GM18868 (cell line): ENCODE measurements around the gene DAGLA.

ENCODE experiments used
- ATAC-seq: cut with Tn5 transposase; IDR thresholded peaks from one replicate; pipeline ENCODE4 v1.9.1; 2021; ENCODE audit warnings: mild to moderate bottlenecking, moderate library complexity; ENCODE audit not compliant: unreplicated experiment

Gene DAGLA

DNA sequence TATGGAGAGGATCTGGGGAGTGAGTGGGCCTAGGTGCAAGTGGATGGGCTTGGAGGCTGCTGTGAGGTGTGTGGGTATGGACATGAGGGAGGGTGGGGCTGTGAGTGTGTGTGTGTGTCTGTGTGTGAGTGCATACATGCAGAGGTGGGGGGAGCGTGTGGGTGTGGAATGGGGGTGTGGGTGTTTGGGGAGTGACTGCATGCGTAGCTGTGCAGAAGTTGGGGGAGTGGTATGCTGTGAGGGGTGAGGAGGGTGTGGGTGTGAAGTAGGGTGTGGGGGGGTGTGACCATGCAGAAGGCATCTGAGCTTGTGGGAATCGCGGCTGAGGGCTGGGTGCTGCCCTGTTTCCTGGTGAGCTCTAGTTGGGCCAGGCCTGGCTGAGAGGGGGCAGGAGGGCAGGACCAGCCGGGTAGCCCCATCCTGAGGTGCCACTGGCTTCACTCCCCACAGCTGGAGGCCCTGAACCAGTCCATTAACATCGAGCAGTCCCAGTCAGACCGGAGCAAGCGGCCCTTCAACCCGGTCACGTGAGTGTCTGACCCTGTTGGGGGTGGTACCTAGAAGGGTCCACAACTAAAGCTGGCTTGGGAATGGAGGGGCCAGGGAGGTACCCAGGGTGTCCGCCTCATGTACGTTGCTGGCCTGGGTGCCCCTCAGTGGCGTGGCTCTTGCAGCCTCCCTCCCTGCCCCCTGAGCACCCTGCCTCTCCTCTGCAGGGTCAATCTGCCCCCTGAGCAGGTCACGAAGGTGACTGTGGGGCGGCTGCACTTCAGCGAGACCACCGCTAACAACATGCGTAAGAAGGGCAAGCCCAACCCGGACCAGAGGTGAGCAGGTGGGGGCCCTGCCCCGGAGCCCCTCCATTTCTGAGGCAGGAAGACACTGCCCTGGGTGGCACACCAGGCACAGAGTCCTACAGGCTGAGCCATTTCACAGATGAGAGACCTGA, 95.7 kb downstream of the DAGLA start:
- no peak for ATAC-seq

DNA sequence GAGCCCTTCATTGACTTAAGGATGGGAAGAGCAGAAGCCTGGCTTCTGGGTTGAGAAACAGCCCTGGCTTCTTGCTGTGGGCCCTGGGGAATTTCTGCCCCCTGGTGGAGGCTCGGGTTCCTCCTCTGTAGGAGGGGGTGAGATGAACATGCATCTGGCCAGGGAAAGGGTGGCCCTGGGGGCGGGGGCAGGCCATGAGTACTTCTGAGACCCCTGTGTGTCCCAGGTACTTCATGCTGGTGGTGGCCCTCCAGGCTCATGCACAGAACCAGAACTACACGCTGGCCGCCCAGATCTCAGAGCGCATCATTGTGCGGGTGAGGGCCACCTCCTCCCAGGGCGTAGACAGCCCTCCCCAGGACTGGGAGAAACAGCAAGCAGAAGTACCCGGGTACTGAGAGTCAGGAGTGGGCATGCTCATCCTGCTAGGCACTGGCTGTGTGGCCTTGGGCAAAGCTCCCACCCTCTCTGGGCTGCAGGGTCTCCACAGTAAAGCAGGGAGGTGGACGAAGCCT, 96.4 kb downstream of the DAGLA start:
- ATAC-seq = peak; percentile 67

DNA sequence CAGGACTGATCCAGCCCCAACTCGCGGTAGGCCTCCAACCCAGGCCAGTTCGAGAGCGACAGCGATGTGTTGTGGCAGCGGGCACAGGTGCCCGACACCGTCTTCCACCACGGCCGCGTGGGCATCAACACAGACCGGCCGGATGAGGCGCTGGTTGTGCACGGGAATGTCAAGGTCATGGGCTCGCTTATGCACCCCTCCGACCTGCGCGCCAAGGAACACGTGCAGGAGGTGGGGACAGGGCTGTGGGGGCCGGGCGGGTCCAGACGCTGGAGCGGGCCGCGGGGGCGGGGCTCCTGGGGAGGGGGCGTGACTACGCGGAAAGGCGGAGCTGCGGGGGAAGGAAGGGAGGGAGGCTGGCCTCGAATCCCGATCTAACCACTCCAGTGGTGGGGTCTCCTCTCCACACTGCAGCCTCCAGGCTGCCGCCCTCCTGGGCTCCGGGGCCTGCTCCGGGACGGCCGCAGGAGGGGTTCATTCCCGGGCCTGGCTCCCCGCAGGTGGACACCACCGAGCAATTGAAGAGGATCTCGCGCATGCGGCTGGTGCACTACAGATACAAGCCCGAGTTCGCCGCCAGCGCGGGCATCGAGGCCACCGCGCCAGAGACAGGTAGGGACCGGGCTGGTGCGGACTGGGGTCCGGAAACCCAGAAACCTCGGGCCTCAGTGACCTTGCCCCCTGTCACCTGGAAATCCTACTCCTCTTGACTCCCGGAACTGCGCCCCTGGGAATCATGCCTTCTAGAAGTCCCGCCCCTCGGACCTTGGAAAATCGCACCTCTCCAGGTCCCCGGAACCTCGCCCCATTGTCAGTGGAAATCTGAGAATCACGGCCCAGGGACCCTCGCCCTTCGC, 97.3 kb downstream of the DAGLA start:
- no peak for ATAC-seq

- no peak for ATAC-seq
These were observed 98.2 kb downstream of the DAGLA start for GRCh38 chr11:61778357-61778886.

DNA sequence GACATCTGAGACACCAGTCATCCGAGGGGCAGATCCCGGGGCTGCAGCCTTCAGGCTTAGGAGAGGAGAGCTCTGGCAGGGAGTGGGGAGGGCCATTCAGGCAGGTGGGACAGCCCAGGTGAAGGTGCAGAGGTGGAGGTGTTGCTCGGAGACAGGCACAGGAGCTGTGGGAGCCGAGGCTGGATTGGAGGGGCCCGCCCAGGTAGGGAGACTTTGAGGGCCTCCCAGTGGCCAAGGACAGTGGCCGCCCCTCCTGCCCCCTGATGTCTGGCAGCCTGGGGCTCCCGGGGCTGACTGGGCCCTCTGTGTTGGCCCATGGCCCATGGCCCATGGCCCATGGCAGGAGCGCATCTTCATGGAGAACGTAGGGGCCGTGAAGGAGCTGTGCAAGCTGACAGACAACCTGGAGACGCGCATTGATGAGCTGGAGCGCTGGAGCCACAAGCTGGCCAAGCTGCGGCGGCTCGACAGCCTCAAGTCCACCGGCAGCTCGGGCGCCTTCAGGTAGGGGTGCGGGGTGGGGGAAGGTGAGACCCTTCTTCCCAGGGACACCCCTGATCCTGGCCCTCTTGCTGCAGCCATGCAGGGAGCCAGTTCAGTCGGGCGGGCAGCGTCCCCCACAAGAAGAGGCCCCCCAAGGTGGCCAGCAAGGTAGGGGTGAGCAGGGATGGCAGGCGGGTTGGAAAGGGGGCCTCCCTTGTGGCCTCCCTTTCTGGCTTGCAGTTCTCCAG, 98.9 kb downstream of the DAGLA start:
- ATAC-seq = no peak

DNA sequence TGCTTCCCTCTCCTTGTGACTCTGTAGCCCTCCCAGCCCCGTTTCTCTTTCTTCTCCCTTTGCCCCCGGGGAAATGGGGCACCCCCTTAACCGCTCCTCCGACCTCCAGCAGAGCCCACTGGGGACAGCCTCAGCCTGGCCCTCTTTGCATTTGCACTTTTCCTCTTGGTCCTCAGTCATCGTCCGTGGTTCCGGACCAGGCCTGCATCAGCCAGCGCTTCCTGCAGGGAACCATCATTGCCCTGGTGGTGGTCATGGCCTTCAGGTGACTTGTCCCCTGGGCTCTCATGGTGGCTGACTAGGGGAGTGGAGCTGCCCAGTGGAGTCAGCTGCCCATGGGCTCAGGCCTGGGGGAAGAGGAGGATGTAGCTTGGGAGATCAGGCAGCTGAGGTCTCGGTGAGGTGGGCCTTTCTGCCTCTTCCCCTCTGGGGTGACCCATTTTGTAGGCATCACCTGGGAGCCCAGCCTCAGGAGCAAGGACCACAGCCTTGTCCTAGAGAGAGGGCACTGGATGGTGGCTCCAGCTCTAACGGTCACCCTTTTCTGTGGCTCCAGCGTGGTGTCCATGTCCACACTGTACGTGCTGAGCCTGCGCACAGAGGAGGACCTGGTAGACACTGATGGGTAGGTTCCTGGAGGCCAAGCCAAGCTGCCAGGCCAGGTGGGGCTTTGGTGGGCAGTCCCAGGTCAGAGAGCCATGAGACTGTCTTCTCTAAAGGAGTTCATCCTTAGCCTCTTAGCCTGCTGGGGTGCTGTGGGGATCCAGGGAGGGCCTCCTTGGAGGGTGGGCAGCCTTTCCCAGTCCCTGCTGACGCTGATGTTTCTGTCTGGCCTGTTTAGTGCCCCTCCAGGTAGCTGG, 99.7 kb downstream of the DAGLA start:
- ATAC-seq = no peak

- no peak for ATAC-seq
These were observed 100.5 kb downstream of the DAGLA start for GRCh38 chr11:61780581-61781162.

DNA sequence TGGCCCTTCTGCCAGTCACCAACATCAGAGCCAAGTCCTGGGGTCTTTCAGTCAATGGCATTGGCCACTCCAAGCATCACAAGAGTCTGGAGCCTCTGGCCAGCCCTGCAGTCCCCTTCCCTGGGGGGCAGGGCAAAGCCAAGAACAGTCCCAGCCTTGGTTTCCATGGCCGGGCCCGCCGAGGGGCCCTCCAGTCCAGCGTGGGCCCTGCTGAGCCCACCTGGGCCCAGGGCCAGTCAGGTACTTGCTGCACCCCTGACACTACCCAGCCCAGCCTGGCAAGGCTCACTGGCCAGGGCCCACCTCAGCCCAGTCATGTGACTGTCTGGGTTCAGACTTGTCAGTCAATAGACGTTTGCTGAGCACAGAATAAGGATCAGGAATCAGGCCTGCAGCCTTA, 101.4 kb downstream of the DAGLA start:
- ATAC-seq = no peak

DNA sequence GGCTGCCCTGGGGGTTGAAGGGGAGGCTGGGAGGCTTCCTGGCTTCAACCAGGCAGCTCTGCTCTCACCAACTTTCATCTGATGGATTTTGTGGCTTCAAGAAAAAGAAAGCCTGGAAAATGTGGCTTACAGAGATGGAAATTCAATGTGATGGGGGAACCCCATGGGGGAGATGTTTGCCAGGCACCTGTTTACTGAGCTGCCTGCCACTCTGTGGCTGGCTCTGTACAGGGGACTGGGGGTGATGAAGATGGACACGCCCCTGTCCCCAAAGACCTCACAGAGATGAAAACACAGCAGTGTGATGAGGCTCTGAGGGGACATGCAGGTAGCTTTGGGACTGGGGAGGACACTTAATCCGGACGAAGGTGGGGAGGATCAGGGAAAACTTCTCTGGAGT, 102.1 kb downstream of the DAGLA start:
- ATAC-seq = no peak

- no peak for ATAC-seq
These were observed 102.7 kb downstream of the DAGLA start for GRCh38 chr11:61782841-61783240.

DNA sequence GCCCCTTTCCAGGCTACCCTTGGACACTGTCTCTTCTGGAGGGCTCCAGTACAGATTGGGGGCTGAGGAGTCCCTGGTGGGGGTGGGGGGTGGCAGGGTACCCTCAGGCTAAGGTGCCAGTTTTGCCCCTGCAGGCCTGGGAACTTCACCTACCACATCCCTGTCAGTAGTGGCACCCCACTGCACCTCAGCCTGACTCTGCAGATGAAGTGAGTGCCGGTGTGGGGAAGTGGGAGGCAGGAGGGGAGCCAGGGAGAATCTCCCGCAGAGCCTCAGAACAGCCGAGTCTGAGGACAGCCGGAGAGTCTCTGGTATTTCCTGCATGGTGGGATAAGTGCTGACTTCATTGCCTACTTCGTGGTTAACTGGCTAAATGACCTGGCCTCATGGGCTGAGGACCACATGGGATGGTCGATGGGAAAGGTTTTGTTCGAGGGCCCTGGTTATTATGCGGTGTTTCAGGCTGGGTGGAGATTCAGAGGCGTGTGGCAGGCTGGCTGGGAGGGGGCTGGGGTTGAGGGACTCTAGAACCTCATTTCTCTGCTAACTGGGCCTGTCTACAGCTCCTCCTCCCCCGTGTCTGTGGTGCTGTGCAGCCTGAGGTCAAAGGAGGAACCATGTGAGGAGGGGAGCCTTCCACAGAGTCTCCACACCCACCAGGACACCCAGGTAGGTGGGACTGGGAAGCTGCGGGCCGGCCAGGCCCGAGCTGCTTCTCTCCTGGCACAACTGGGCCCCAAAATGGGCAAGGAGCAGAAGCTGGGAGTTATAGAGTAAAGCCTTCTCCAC, 103.7 kb downstream of the DAGLA start:
- ATAC-seq = no peak

DNA sequence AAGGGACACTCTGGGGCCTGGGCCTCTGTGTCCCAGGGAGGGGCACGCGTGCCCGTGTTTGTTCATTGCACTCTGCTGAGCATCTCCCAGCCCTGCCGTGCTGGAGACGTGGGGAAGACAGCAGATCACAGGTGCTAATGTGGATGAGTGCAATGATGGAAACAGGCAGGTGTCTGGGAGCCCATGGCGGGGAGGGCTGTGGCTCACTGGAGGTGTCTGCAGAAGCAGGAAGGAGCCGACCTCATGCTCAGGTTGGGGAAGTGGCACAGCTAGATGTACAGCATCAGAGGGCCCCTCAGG, 104.3 kb downstream of the DAGLA start:
- ATAC-seq = no peak

DNA sequence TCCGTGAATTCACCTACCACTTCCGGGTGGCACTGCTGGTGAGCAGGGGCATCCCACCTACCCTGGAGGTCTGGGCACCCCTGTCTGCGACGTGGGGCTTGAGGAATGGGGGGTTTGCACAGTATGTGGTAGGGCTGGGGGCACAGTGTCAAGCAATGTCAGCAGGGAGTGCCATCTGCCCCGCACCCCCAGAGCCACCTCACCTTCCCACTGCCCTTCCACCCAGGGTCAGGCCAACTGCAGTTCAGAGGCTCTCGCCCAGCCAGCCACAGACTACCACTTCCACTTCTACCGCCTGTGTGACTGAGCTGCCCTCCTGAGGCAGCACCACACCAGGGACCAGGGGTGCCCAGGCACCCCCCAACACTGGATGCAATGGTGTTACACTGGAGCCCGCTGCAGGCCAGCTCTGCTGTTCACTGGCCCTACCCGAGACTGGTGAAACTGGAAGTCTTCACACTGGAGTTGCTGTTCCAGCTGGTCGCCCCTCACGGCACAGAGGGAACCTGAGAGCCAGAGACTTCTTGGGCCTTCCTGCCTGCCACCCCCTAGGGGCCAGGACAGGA, 105.7 kb downstream of the DAGLA start:
- no peak for ATAC-seq

DNA sequence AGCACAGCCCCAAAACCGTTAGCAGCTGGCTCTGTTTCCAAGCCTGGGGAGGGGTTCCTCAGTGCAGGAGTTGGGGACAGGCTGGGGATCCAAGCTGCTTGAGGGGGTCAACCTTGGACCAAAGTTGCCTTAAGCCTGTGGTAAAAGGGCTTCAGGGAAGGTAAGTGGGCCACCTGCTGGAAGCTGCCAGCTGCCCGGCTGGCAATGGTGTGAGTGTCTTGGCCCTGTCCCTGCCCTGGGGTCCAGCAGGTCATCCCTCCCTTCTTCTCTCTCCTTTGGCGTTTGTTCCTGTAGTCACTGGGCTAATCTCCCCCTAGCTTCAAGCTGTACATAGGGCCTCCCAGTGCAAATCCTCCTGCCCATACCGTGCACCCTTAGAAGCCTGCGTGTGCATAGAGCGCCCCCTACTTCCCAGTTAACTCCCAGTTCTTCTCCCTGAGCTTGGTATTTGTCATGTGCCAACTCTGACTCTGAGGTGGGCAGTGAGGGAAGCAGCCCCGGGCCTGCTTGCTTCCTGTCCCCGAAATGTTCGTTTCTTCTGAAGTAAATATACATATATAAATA, 107.8 kb downstream of the DAGLA start:
- no peak for ATAC-seq

DNA sequence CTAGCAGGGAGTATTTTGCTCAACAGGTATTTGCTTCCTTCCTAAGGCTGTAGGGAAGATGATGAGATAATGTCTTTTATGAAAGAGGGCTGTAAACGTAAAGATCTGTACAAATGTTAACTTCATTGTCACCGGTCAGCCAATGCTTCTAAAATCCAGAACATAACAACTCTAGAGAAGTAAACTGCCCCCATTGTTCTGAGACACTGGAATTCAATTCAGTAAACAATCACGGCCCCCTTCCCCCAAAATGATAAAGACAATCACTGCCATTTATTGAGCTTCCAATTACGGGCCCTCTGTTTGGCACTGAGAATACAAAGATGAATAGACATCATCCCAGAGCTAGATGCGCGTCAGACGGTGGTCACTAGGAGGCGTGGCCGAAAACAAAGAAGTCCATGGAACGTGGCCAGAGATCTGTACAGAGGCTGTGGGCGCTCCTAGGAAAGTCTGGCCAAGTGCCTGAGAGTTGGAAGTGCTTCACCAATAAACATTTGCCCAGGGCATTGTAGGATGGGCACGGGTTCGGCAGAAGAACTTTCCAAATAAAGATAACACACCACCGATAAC, 111.6 kb downstream of the DAGLA start:
- peak; percentile 15 for ATAC-seq

DNA sequence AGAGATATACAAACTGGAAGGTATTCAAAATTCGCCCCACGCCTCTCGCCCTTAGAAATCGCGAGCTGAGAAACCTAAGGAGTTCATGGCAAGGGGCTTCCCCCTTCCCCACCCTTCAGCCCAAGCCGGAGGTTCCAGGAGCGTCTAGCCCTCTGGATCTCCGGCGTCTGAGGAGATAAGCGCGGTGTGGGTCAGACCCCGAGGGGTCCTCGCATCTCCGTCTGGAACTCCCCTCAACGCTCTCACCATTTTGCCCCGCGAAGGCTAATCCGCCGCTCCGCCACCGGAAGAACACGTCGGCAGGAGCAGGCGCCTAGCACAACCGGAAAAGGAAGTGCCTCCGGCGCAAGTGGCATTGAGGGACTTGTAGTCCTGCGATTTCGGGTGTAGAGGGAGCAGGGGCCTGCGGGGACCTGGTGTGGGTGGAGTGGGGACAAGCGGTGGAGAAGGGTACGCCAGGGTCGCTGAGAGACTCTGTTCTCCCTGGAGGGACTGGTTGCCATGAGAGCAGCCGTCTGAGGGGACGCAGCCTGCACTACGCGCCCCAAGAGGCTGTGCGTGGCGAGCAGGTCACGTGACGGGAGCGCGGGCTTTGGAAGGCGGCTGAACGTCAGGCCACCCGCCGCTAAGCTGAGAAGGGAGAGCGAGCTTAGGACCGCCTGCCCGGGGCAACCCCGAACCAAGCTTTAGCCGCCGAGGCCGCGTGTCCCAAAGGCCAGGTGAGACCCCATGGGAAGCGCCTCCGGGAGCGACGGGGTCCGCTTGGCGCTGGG, 112.3 kb downstream of the DAGLA start, which contains the start of the genes FEN1 and TMEM258:
TSS of gene FEN1 (plus strand) at position 602 of the 773 bp plus-strand sequence. CDS start 2,451 bp downstream, outside the sequence.
TSS of gene TMEM258 (minus strand) at position 290 of the 773 bp plus-strand sequence. CDS start at position 249, 41 bp downstream.
- ATAC-seq = peak; percentile 85
